ENCODE measurements around the gene DDX39B.

DDX39B gene

GRCh38 chr6:31567531-31568370 is 25.9 kb upstream of the DDX39B start:
- no peak for TF ChIP-seq CTCF (IDR thresholded peaks at IDR 0.05; ENCODE audit: borderline replicate concordance, control extremely low read depth, extremely low read depth, insufficient read depth, missing control alignments)
- no peak for DNase-seq (ENCODE audit: low spot score)
- in situ Hi-C loops (cut with MboI; ENCODE audit: low sequenced_read_pairs, unreplicated experiment): no loop called here

GRCh38 chr6:31560697-31561058 is 18.9 kb upstream of the DDX39B start:
- in situ Hi-C loops (cut with MboI; ENCODE audit: low sequenced_read_pairs, unreplicated experiment): no loop called here
- no peak for DNase-seq (ENCODE audit: low spot score)

GRCh38 chr6:31559958-31560696 is 18.3 kb upstream of the DDX39B start:
- DNase-seq (ENCODE audit: low spot score): peak; percentile 70
- no peak for TF ChIP-seq CTCF (IDR thresholded peaks at IDR 0.05; ENCODE audit: borderline replicate concordance, control extremely low read depth, extremely low read depth, insufficient read depth, missing control alignments)
- in situ Hi-C loops (cut with MboI; ENCODE audit: low sequenced_read_pairs, unreplicated experiment): no loop called here

More at GRCh38 chr6:31560697-31561058, 18.9 kb upstream of the DDX39B start:
- TF ChIP-seq CTCF (IDR thresholded peaks at IDR 0.05; ENCODE audit: borderline replicate concordance, control extremely low read depth, extremely low read depth, insufficient read depth, missing control alignments): no peak

GRCh38 chr6:31559606-31559957 is 17.8 kb upstream of the DDX39B start:
- no peak for DNase-seq (ENCODE audit: low spot score)
- in situ Hi-C loops (cut with MboI; ENCODE audit: low sequenced_read_pairs, unreplicated experiment): no loop called here
- no peak for TF ChIP-seq CTCF (IDR thresholded peaks at IDR 0.05; ENCODE audit: borderline replicate concordance, control extremely low read depth, extremely low read depth, insufficient read depth, missing control alignments)

- no peak for TF ChIP-seq CTCF (IDR thresholded peaks at IDR 0.05; ENCODE audit: borderline replicate concordance, control extremely low read depth, extremely low read depth, insufficient read depth, missing control alignments)
- in situ Hi-C loops (cut with MboI; ENCODE audit: low sequenced_read_pairs, unreplicated experiment): no loop called here
- DNase-seq (ENCODE audit: low spot score): peak; percentile 82
Observed at GRCh38 chr6:31558631-31559500, 17.1 kb upstream of the DDX39B start.

GRCh38 chr6:31558318-31558625 is 16.5 kb upstream of the DDX39B start:
- no peak for DNase-seq (ENCODE audit: low spot score)
- in situ Hi-C loops (cut with MboI; ENCODE audit: low sequenced_read_pairs, unreplicated experiment): no loop called here
- no peak for TF ChIP-seq CTCF (IDR thresholded peaks at IDR 0.05; ENCODE audit: borderline replicate concordance, control extremely low read depth, extremely low read depth, insufficient read depth, missing control alignments)

Data from GM13976 (cell line).